Skeletal muscle cell (primary cell): ENCODE measurements around the gene SIGLEC6.

Experiments used
- DNase-seq: peaks from one replicate; pipeline ENCODE4 v3.0.0-alpha.2; 2010; ENCODE audit warnings: low read depth
- H3K4me3 ChIP-seq: 2 replicates; pipeline ENCODE4 v1.5.1; 2011; ENCODE audit warnings: low read depth, mild to moderate bottlenecking, control low read depth, low read length, moderate library complexity

SIGLEC6 gene

GRCh38 chr19:51549533-51550324, 18.3 kb upstream of the SIGLEC6 start:
- DNase-seq: no peak
- no peak overlapping the region for H3K4me3 ChIP-seq

GRCh38 chr19:51548891-51549305, 17.4 kb upstream of the SIGLEC6 start:
- DNase-seq: no peak
- no peak overlapping the region for H3K4me3 ChIP-seq

GRCh38 chr19:51548213-51548651, 16.8 kb upstream of the SIGLEC6 start:
- H3K4me3 ChIP-seq: no peak overlapping the region

GRCh38 chr19:51547397-51548212, 16.1 kb upstream of the SIGLEC6 start:
- no peak for DNase-seq
- no peak overlapping the region for H3K4me3 ChIP-seq

More at GRCh38 chr19:51548213-51548651, 16.8 kb upstream of the SIGLEC6 start:
- DNase-seq: no peak

GRCh38 chr19:51546650-51547396, 15.4 kb upstream of the SIGLEC6 start:
- no peak overlapping the region for H3K4me3 ChIP-seq
- no peak for DNase-seq

GRCh38 chr19:51546107-51546649, 14.7 kb upstream of the SIGLEC6 start:
- no peak overlapping the region for H3K4me3 ChIP-seq
- DNase-seq: no peak

- no peak for DNase-seq
- no peak overlapping the region for H3K4me3 ChIP-seq
Measured at GRCh38 chr19:51544038-51544437, 12.6 kb upstream of the SIGLEC6 start.

GRCh38 chr19:51542699-51543098, 11.2 kb upstream of the SIGLEC6 start:
- no peak overlapping the region for H3K4me3 ChIP-seq
- DNase-seq: no peak

- no peak for DNase-seq
- no peak overlapping the region for H3K4me3 ChIP-seq
Measured at GRCh38 chr19:51541458-51542357, 10.2 kb upstream of the SIGLEC6 start.

- no peak for DNase-seq
- H3K4me3 ChIP-seq: no peak overlapping the region
Measured at GRCh38 chr19:51539821-51540366, 8.4 kb upstream of the SIGLEC6 start.

- no peak for DNase-seq
- no peak overlapping the region for H3K4me3 ChIP-seq
Measured at GRCh38 chr19:51535535-51535934, 4.1 kb upstream of the SIGLEC6 start.

- no peak for DNase-seq
- H3K4me3 ChIP-seq: no peak overlapping the region
Measured at GRCh38 chr19:51530616-51531015, 854 bp downstream of the SIGLEC6 start.

- DNase-seq: no peak
- H3K4me3 ChIP-seq: no peak overlapping the region
Measured at GRCh38 chr19:51529301-51529700, 2.2 kb downstream of the SIGLEC6 start.

GRCh38 chr19:51525651-51526050, 5.8 kb downstream of the SIGLEC6 start:
- no peak overlapping the region for H3K4me3 ChIP-seq
- no peak for DNase-seq

GRCh38 chr19:51524666-51525264, 6.7 kb downstream of the SIGLEC6 start:
- no peak for DNase-seq
- no peak overlapping the region for H3K4me3 ChIP-seq

- no peak for DNase-seq
- no peak overlapping the region for H3K4me3 ChIP-seq
Measured at GRCh38 chr19:51521781-51522180, 9.7 kb downstream of the SIGLEC6 start.

GRCh38 chr19:51521357-51521756, 10.1 kb downstream of the SIGLEC6 start:
- H3K4me3 ChIP-seq: no peak overlapping the region
- DNase-seq: no peak

- no peak overlapping the region for H3K4me3 ChIP-seq
- no peak for DNase-seq
Measured at GRCh38 chr19:51520728-51521127, 10.7 kb downstream of the SIGLEC6 start.
